COLO668 (cell line): Measurements from ENCODE around the gene SLC29A4.

Experiments
- DNase-seq: peaks from one replicate; lab custom pipeline; 2025; ENCODE audit not compliant: unreplicated experiment; lab: John Stamatoyannopoulos, UW

Gene SLC29A4

GRCh38 chr7:5350600-5351385 is 68.0 kb downstream of the SLC29A4 start:
- DNase-seq, result no peak

- no peak for DNase-seq
Observed at GRCh38 chr7:5351507-5352265, 68.9 kb downstream of the SLC29A4 start.

GRCh38 chr7:5352440-5353010 is 69.8 kb downstream of the SLC29A4 start:
- no peak for DNase-seq

- DNase-seq, result peak; percentile 97
Observed at GRCh38 chr7:5354460-5355232, 71.9 kb downstream of the SLC29A4 start.
